ENCODE measurements around the gene DNAJB6.

Gene DNAJB6

GRCh38 chr7:157432957-157433576 lies 96.3 kb downstream of the DNAJB6 start:
- TF ChIP-seq ZBTB7A (IDR thresholded peaks at IDR 0.05; ENCODE audit: low read depth) = no peak
- no peak for TF ChIP-seq NFIC (IDR thresholded peaks at IDR 0.05)
- peak; percentile 76 for TF ChIP-seq RAD21 (IDR thresholded peaks at IDR 0.05; ENCODE audit: low read depth)
- no peak for TF ChIP-seq CREB1 (IDR thresholded peaks at IDR 0.05; ENCODE audit: low read depth)

- TF ChIP-seq CEBPB (IDR thresholded peaks at IDR 0.05) (no peak), EGR1 (IDR thresholded peaks at IDR 0.05) (no peak), TEAD4 (IDR thresholded peaks at IDR 0.05) (no peak), ZBTB7A (IDR thresholded peaks at IDR 0.05; ENCODE audit: low read depth) (no peak), CREB1 (IDR thresholded peaks at IDR 0.05; ENCODE audit: low read depth) (no peak), TCF12 (IDR thresholded peaks at IDR 0.05; ENCODE audit: low read depth) (no peak), FOXM1 (IDR thresholded peaks at IDR 0.05; ENCODE audit: borderline replicate concordance, low read depth) (no peak), TAF1 (IDR thresholded peaks at IDR 0.05; ENCODE audit: low read depth) (no peak), USF1 (IDR thresholded peaks at IDR 0.05) (no peak), EP300 (IDR thresholded peaks at IDR 0.05; ENCODE audit: borderline replicate concordance) (no peak), REST (IDR thresholded peaks at IDR 0.05; ENCODE audit: low read depth) (no peak), YY1 (IDR thresholded peaks at IDR 0.05; ENCODE audit: low read depth) (no peak), NFIC (IDR thresholded peaks at IDR 0.05) (no peak), MAX (IDR thresholded peaks at IDR 0.05) (no peak), RAD21 (IDR thresholded peaks at IDR 0.05; ENCODE audit: low read depth) (no peak)
Observed at GRCh38 chr7:157433628-157434027, 96.8 kb downstream of the DNAJB6 start.

- no peak for TF ChIP-seq EGR1 (IDR thresholded peaks at IDR 0.05)
- no peak for TF ChIP-seq TAF1 (IDR thresholded peaks at IDR 0.05; ENCODE audit: low read depth)
- no peak for TF ChIP-seq ZBTB7A (IDR thresholded peaks at IDR 0.05; ENCODE audit: low read depth)
- no peak for TF ChIP-seq MAX (IDR thresholded peaks at IDR 0.05)
- TF ChIP-seq TEAD4 (IDR thresholded peaks at IDR 0.05) = no peak
- TF ChIP-seq YY1 (IDR thresholded peaks at IDR 0.05; ENCODE audit: low read depth) = no peak
- no peak for TF ChIP-seq FOXM1 (IDR thresholded peaks at IDR 0.05; ENCODE audit: borderline replicate concordance, low read depth)
- TF ChIP-seq CREB1 (IDR thresholded peaks at IDR 0.05; ENCODE audit: low read depth) = no peak
Observed at GRCh38 chr7:157434231-157434630, 97.4 kb downstream of the DNAJB6 start.

- TF ChIP-seq USF1 (IDR thresholded peaks at IDR 0.05) (no peak), YY1 (IDR thresholded peaks at IDR 0.05; ENCODE audit: low read depth) (no peak), REST (IDR thresholded peaks at IDR 0.05; ENCODE audit: low read depth) (no peak), MAX (IDR thresholded peaks at IDR 0.05) (no peak), CREB1 (IDR thresholded peaks at IDR 0.05; ENCODE audit: low read depth) (no peak), RAD21 (IDR thresholded peaks at IDR 0.05; ENCODE audit: low read depth) (no peak), EP300 (IDR thresholded peaks at IDR 0.05; ENCODE audit: borderline replicate concordance) (no peak), ZBTB7A (IDR thresholded peaks at IDR 0.05; ENCODE audit: low read depth) (no peak), FOXM1 (IDR thresholded peaks at IDR 0.05; ENCODE audit: borderline replicate concordance, low read depth) (no peak), TAF1 (IDR thresholded peaks at IDR 0.05; ENCODE audit: low read depth) (no peak), CEBPB (IDR thresholded peaks at IDR 0.05) (no peak), EGR1 (IDR thresholded peaks at IDR 0.05) (no peak), NFIC (IDR thresholded peaks at IDR 0.05) (no peak), TCF12 (IDR thresholded peaks at IDR 0.05; ENCODE audit: low read depth) (no peak), TEAD4 (IDR thresholded peaks at IDR 0.05) (no peak)
Observed at GRCh38 chr7:157434701-157435100, 97.9 kb downstream of the DNAJB6 start.

- no peak for TF ChIP-seq NFIC (IDR thresholded peaks at IDR 0.05)
- no peak for TF ChIP-seq CREB1 (IDR thresholded peaks at IDR 0.05; ENCODE audit: low read depth)
- TF ChIP-seq YY1 (IDR thresholded peaks at IDR 0.05; ENCODE audit: low read depth) = no peak
- no peak for TF ChIP-seq CEBPB (IDR thresholded peaks at IDR 0.05)
- TF ChIP-seq USF1 (IDR thresholded peaks at IDR 0.05) = no peak
- no peak for TF ChIP-seq TAF1 (IDR thresholded peaks at IDR 0.05; ENCODE audit: low read depth)
- TF ChIP-seq TCF12 (IDR thresholded peaks at IDR 0.05; ENCODE audit: low read depth) = no peak
- TF ChIP-seq EP300 (IDR thresholded peaks at IDR 0.05; ENCODE audit: borderline replicate concordance) = no peak
- no peak for TF ChIP-seq EGR1 (IDR thresholded peaks at IDR 0.05)
- no peak for TF ChIP-seq REST (IDR thresholded peaks at IDR 0.05; ENCODE audit: low read depth)
- TF ChIP-seq MAX (IDR thresholded peaks at IDR 0.05) = no peak
Observed at GRCh38 chr7:157436076-157436475, 99.3 kb downstream of the DNAJB6 start.
